BJ (cell line): Measurements from ENCODE around the gene IFFO2. TPM values are rescaled to one million over a fixed set of nuclear protein-coding genes. Genes with fewer than 3 reads are reported as not detected.

Source experiments
- CTCF ChIA-PET: fragments of 350-600 bp; formaldehyde crosslinking; extraction: SDS; loops from one replicate; lab custom pipeline; 2021; ENCODE audit warnings: antibody characterized with exemption, inconsistent platforms; lab: Yijun Ruan, JAX
- POLR2A ChIA-PET: fragments of 300-600 bp; sonication (Branson Sonifier 250); formaldehyde crosslinking; extraction: SDS; loops from one replicate; lab custom pipeline; 2021; ENCODE audit warnings: antibody characterized with exemption; lab: Charles Lee
- DNase-seq: peaks from one replicate; pipeline ENCODE4 v3.0.0-alpha.2; 2011; ENCODE audit warnings: low read depth
- H3K27me3 ChIP-seq: 2 replicates; pipeline ENCODE4 v1.6.0; 2011; ENCODE audit warnings: low read length; ENCODE audit not compliant: control insufficient read depth, insufficient read depth
- H3K36me3 ChIP-seq: 2 replicates; pipeline ENCODE4 v1.5.1; 2011; ENCODE audit warnings: low read length; ENCODE audit not compliant: control insufficient read depth, insufficient read depth
- H3K4me3 ChIP-seq: 2 replicates; pipeline ENCODE4 v1.5.1; 2011; ENCODE audit warnings: low read depth, mild to moderate bottlenecking, control low read depth, low read length
- polyA plus RNA-seq: library from polyadenylated mRNA; depleted of rRNA; stranded (reverse); fragments of >200 nt; gene quantifications from 2 replicates; pipeline ENCODE4 v1.2.3, GENCODE V29; 2011
- TF ChIP-seq, protein P1 (sequence below): IDR thresholded peaks from 2 replicates; pipeline ENCODE4 v1.5.1; 2011; ENCODE audit warnings: low read depth, mild to moderate bottlenecking, control low read depth, inconsistent platforms, low read length, moderate library complexity; ENCODE audit not compliant: insufficient read depth

IFFO2 gene
- polyA plus RNA-seq, 1 experiment = 15.0 TPM

DNA sequence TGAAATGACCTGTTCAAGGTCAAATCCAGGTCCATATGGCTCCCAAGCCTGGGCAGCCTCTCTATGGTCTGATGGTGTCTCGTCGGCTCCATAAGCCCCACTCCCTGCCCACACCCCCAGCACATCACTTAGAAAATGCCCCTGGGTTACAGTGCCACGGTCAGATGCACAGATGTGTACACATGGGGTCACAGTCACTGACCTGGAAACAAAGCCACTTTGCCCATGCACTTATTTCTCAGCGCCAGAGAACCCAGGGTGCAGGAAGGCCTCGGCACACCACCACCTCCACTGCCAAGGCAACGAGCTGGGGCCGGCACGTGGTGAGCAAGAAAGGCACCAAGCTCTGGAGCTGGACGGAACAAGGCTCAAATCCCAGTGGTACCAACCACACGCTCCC lies 24.7 kb downstream of the IFFO2 start:
- TF ChIP-seq, protein P1, sequence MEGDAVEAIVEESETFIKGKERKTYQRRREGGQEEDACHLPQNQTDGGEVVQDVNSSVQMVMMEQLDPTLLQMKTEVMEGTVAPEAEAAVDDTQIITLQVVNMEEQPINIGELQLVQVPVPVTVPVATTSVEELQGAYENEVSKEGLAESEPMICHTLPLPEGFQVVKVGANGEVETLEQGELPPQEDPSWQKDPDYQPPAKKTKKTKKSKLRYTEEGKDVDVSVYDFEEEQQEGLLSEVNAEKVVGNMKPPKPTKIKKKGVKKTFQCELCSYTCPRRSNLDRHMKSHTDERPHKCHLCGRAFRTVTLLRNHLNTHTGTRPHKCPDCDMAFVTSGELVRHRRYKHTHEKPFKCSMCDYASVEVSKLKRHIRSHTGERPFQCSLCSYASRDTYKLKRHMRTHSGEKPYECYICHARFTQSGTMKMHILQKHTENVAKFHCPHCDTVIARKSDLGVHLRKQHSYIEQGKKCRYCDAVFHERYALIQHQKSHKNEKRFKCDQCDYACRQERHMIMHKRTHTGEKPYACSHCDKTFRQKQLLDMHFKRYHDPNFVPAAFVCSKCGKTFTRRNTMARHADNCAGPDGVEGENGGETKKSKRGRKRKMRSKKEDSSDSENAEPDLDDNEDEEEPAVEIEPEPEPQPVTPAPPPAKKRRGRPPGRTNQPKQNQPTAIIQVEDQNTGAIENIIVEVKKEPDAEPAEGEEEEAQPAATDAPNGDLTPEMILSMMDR = no peak
- POLR2A ChIA-PET = no interaction called here

GRCh38 chr1:18929686-18930085 lies 26.8 kb downstream of the IFFO2 start:
- TF ChIP-seq, protein P1 = no peak
- POLR2A ChIA-PET = no interaction called here
- CTCF ChIA-PET = interaction anchor here (2.9 kb wide), 1 partner anchor 17 kb away, joined by 15 read pairs; no protein-coding TSS in a partner anchor
- no peaks in the 10 kb centered on the region for H3K27me3 ChIP-seq
- no peak overlapping the region for H3K4me3 ChIP-seq
- no peaks in the 10 kb centered on the region for H3K36me3 ChIP-seq
- DNase-seq = no peak

More for the DNA sequence above, 24.7 kb downstream of the IFFO2 start:
- Histone ChIP-seq H3K36me3 (no peaks in the 10 kb centered on the region), H3K27me3 (no peaks in the 10 kb centered on the region), H3K4me3 (no peak overlapping the region)
- CTCF ChIA-PET = interaction anchor here (0.9 kb wide), 1 partner anchor 14 kb away, joined by 6 read pairs; no protein-coding TSS in a partner anchor
- DNase-seq = no peak

- no peak overlapping the region for H3K4me3 ChIP-seq
- no peak for DNase-seq
- ChIA-PET POLR2A (no interaction called here), CTCF (interaction anchor here (2.9 kb wide), 1 partner anchor 16 kb away, joined by 15 read pairs; no protein-coding TSS in a partner anchor)
- H3K27me3 ChIP-seq = no peaks in the 10 kb centered on the region
- TF ChIP-seq, protein P1 = no peak
- no peaks in the 10 kb centered on the region for H3K36me3 ChIP-seq
Measured at GRCh38 chr1:18928985-18929384, 27.5 kb downstream of the IFFO2 start.

GRCh38 chr1:18928406-18928805 lies 28.1 kb downstream of the IFFO2 start:
- no peaks in the 10 kb centered on the region for H3K36me3 ChIP-seq
- CTCF ChIA-PET = interaction anchor here (2.9 to 3.2 kb wide), 2 partner anchors 16 to 27 kb away, joined by 12 to 15 read pairs; no protein-coding TSS in a partner anchor
- no peaks in the 10 kb centered on the region for H3K27me3 ChIP-seq
- no peak for DNase-seq
- POLR2A ChIA-PET = no interaction called here
- TF ChIP-seq, protein P1 = no peak
- H3K4me3 ChIP-seq = no peak overlapping the region

- no peak for DNase-seq
- Histone ChIP-seq H3K27me3 (no peaks in the 10 kb centered on the region), H3K4me3 (no peak overlapping the region), H3K36me3 (no peaks in the 10 kb centered on the region)
- TF ChIP-seq, protein P1 = no peak
- CTCF ChIA-PET = interaction anchor here (1.5 to 3.2 kb wide), 3 partner anchors 15 to 38 kb away, joined by 4 to 15 read pairs (median 12); no protein-coding TSS in a partner anchor
- POLR2A ChIA-PET = no interaction called here
Measured at GRCh38 chr1:18927654-18928272, 28.7 kb downstream of the IFFO2 start.
